ENCODE results near the gene MSLN.

MSLN gene

DNA sequence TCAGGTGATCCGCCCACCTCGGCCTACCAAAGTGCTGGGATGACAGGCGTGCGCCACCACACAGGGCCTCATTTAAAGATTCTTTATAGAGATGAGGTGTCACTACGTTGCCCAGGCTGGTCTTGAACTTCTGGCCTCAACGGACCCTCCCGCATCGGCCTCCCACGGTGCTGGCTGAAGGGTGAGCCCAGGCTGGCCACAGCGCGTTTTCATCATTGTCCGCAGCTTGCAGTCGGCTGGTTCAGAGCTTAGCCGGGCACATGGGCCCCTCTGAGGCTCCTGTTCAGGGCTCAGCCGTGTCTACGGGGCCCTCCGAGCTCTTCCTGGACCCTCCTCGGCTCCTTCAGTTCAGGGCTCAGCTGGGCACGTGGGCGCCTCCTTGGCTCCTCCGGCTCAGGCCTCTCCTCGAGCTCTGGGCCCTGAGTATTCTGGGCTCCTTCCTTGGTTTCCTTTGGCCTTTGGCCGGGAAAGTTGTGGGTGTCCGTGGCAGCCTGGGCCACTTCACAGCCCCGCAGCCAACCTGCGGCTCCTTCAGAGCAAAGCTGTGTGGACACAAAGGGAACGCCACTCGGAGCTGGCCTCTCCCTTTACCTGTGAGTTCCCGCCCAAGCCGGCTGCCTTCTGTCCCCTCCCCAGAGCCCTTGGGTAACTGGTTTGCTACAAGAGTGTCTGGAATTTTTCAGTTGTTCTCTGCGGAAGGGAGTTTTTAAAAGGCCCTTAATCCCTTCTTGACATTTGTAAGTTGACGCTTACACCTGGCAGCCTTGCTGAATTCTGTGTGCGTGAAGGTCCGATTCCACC lies 1.2 kb upstream of the MSLN start:
- Histone ChIP-seq H3K36me3 (ENCODE audit: low read depth) (no peaks in the 10 kb centered on the region), H3K4me1 (ENCODE audit: insufficient read depth, poor library complexity, severe bottlenecking) (peaks cover 34% of the 10 kb centered on the region), H3K4me3 (ENCODE audit: severe bottlenecking) (no peak overlapping the region), H3K27me3 (ENCODE audit: insufficient read depth, poor library complexity, severe bottlenecking) (no peaks in the 10 kb centered on the region), H3K27ac (ENCODE audit: poor library complexity, severe bottlenecking) (peak overlapping the region; percentile 48), H3K9me3 (ENCODE audit: severe bottlenecking) (no peaks in the 10 kb centered on the region)
- peak; percentile 6; the same call in 1 of the 3 replicates for ATAC-seq (ENCODE audit: low read depth)
- peak; percentile 73 for DNase-seq (ENCODE audit: low spot score)
- TF ChIP-seq, protein P1, sequence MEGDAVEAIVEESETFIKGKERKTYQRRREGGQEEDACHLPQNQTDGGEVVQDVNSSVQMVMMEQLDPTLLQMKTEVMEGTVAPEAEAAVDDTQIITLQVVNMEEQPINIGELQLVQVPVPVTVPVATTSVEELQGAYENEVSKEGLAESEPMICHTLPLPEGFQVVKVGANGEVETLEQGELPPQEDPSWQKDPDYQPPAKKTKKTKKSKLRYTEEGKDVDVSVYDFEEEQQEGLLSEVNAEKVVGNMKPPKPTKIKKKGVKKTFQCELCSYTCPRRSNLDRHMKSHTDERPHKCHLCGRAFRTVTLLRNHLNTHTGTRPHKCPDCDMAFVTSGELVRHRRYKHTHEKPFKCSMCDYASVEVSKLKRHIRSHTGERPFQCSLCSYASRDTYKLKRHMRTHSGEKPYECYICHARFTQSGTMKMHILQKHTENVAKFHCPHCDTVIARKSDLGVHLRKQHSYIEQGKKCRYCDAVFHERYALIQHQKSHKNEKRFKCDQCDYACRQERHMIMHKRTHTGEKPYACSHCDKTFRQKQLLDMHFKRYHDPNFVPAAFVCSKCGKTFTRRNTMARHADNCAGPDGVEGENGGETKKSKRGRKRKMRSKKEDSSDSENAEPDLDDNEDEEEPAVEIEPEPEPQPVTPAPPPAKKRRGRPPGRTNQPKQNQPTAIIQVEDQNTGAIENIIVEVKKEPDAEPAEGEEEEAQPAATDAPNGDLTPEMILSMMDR (IDR thresholded peaks at IDR 0.05; ENCODE audit: poor library complexity, severe bottlenecking): no peak

DNA sequence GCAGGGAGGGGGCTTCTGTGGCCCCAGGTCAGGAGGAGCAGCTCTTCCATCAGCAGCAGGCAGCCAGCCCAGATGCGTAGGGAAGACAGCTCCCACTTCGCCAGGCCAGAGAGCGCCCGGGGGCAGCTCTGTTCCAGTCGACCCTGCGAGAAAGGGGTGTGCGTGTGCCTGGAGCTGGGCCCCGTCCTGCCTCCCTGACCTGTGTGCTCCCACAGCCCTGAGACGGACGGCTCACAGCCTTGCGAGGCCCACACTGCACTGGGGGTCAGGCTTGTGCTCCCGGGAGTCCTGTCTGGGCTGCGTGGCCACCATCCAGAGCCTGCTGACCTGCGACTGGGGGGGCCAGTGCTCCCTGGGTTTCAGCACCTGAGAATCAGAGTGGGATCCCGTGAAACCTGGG lies 469 bp upstream of the MSLN start:
- no peaks in the 10 kb centered on the region for H3K36me3 ChIP-seq (ENCODE audit: low read depth)
- H3K9me3 ChIP-seq (ENCODE audit: severe bottlenecking): no peaks in the 10 kb centered on the region
- no peak overlapping the region for H3K4me3 ChIP-seq (ENCODE audit: severe bottlenecking)
- H3K4me1 ChIP-seq (ENCODE audit: insufficient read depth, poor library complexity, severe bottlenecking): peaks cover 28% of the 10 kb centered on the region
- no peaks in the 10 kb centered on the region for H3K27me3 ChIP-seq (ENCODE audit: insufficient read depth, poor library complexity, severe bottlenecking)
- TF ChIP-seq, protein P1 (IDR thresholded peaks at IDR 0.05; ENCODE audit: poor library complexity, severe bottlenecking): no peak
- DNase-seq (ENCODE audit: low spot score) (peak; percentile 74), ATAC-seq (ENCODE audit: low read depth) (peak; percentile 2; the same call in 1 of the 3 replicates)
- peak overlapping the region; percentile 48 for H3K27ac ChIP-seq (ENCODE audit: poor library complexity, severe bottlenecking)

DNA sequence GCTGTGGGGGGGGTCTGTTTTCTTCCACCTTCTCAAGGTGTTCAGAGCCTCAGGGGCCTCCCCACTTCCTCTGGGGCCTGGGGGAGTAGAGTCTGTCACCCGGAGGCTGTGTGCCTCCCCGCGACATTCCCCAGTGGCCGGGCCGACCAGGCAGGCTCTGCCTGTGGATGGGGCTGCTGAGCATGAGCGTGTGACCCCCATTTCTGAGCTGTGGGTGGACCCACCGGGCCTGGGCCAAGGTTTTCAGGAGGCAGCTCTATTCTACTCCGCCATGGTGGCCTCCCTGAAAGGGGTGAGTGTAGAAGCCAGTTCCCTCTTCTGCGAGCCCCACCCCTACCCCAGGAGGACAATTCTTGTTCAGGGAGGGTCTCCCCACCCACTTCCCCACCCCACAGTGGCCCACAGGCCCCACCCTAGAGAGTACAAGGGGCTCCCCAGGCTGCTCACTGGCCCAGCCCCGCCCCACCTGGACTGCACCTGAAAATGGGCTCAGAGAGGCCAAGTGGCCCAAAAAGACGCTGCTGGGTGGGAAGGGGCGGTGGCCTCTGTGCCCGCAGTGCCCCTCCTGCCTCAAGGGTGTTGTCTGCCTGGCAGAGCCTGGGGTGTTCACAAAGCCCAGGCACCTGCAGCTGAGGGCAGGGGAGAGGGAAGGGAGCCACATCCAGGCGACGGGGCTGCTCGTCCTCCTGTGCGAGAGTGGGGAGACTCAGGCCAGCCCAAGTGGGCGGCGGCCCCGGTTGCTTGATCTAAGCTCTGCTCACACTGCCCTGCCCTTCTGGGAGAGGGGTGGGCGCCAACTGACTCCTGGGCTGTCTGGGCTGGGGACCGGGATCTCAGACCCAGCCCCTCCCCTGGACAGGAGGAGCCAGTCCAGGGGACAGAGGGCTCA lies 1.3 kb downstream of the MSLN start:
- no peaks in the 10 kb centered on the region for H3K36me3 ChIP-seq (ENCODE audit: low read depth)
- H3K4me3 ChIP-seq (ENCODE audit: severe bottlenecking): no peak overlapping the region
- ATAC-seq (ENCODE audit: low read depth): no peak
- TF ChIP-seq, protein P1 (IDR thresholded peaks at IDR 0.05; ENCODE audit: poor library complexity, severe bottlenecking): no peak
- no peaks in the 10 kb centered on the region for H3K27me3 ChIP-seq (ENCODE audit: insufficient read depth, poor library complexity, severe bottlenecking)
- H3K9me3 ChIP-seq (ENCODE audit: severe bottlenecking): no peaks in the 10 kb centered on the region
- DNase-seq (ENCODE audit: low spot score): no peak
- peaks cover 28% of the 10 kb centered on the region for H3K4me1 ChIP-seq (ENCODE audit: insufficient read depth, poor library complexity, severe bottlenecking)
- H3K27ac ChIP-seq (ENCODE audit: poor library complexity, severe bottlenecking): peak overlapping the region; percentile 48

GRCh38 chr16:762595-763268 lies 2.2 kb downstream of the MSLN start:
- H3K4me3 ChIP-seq (ENCODE audit: severe bottlenecking): no peak overlapping the region

More at GRCh38 chr16:762595-763268, 2.2 kb downstream of the MSLN start:
- TF ChIP-seq, protein P1 (IDR thresholded peaks at IDR 0.05; ENCODE audit: poor library complexity, severe bottlenecking): no peak
- H3K4me1 ChIP-seq (ENCODE audit: insufficient read depth, poor library complexity, severe bottlenecking): peaks cover 23% of the 10 kb centered on the region
- DNase-seq (ENCODE audit: low spot score): no peak
- H3K9me3 ChIP-seq (ENCODE audit: severe bottlenecking): no peaks in the 10 kb centered on the region
- H3K36me3 ChIP-seq (ENCODE audit: low read depth): no peaks in the 10 kb centered on the region
- no peaks in the 10 kb centered on the region for H3K27me3 ChIP-seq (ENCODE audit: insufficient read depth, poor library complexity, severe bottlenecking)
- no peak overlapping the region for H3K27ac ChIP-seq (ENCODE audit: poor library complexity, severe bottlenecking)
- ATAC-seq (ENCODE audit: low read depth): no peak
